Body of pancreas (tissue), 4 donors: ENCODE results near the gene GSE1.

Experiments used
- POLR2A ChIP-seq, 3 donors: fragments of 450-650 bp; IDR thresholded peaks; one replicate each; pipeline ENCODE4 v1.6.1; 2016; ENCODE audit warnings: antibody characterized with exemption in 3 of 3, mild to moderate bottlenecking in 2 of 3
- TF ChIP-seq, protein P1 (sequence below), 7 experiments: fragments of 450-650 bp in 4 of 7; fragments of 200-600 bp in 3 of 7; sonication (generic) in 3 of 7; IDR thresholded peaks; one replicate each; pipeline ENCODE4 v1.5.1; 2016 to 2019; ENCODE audit warnings: antibody characterized with exemption in 7 of 7

DNA sequence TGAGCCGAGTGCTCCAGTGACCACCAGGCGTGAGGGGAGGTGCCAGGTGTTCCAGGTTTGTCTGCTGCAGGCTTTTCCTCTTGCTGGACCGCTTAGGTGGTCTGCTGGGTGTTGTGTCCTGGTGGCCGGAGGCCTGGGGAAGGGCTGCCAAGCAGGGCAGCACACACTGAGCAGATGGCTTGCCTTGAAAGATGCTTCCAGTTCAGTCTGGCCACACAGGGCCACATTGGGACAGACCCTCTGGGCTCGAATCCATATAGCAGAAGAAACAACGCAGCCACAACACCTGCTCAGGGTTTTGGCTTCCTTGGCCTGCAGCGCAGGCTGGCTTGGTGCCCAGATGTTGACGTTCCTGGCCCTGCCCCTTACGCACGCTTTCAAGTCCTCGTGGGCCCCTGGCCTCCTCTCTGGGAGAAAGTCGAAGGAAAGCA lies 50.8 kb downstream of the GSE1 start:
- TF ChIP-seq, protein P1, sequence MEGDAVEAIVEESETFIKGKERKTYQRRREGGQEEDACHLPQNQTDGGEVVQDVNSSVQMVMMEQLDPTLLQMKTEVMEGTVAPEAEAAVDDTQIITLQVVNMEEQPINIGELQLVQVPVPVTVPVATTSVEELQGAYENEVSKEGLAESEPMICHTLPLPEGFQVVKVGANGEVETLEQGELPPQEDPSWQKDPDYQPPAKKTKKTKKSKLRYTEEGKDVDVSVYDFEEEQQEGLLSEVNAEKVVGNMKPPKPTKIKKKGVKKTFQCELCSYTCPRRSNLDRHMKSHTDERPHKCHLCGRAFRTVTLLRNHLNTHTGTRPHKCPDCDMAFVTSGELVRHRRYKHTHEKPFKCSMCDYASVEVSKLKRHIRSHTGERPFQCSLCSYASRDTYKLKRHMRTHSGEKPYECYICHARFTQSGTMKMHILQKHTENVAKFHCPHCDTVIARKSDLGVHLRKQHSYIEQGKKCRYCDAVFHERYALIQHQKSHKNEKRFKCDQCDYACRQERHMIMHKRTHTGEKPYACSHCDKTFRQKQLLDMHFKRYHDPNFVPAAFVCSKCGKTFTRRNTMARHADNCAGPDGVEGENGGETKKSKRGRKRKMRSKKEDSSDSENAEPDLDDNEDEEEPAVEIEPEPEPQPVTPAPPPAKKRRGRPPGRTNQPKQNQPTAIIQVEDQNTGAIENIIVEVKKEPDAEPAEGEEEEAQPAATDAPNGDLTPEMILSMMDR (IDR thresholded peaks at IDR 0.05): no peak
- TF ChIP-seq POLR2A (IDR thresholded peaks at IDR 0.05): no peak
